Uterus (tissue), 4 donors: ENCODE measurements around the gene PKD1L1. TPM values are rescaled to one million over a fixed set of nuclear protein-coding genes. Genes with fewer than 3 reads are reported as not detected.

Experiments used
- DNase-seq, 2 donors: peaks; one replicate each; pipeline ENCODE4 v3.0.0-alpha.2; 2019 to 2020
- H3K27ac ChIP-seq, 2 donors: fragments of 200-600 bp; sonication (generic); 1 replicate in 1 of 2; 2 replicates in 1 of 2; pipeline ENCODE4 v1.5.1; 2016 to 2018
- H3K27me3 ChIP-seq, 2 donors: fragments of 200-600 bp; sonication (generic); one replicate each; pipeline ENCODE4 v1.5.1; 2018 to 2019; ENCODE audit warnings: control low read depth in 1 of 2
- H3K36me3 ChIP-seq, 2 donors: fragments of 200-600 bp; sonication (generic); one replicate each; pipeline ENCODE4 v1.5.1; 2019; ENCODE audit warnings: control low read depth in 1 of 2
- H3K4me1 ChIP-seq, 2 donors: fragments of 200-600 bp; sonication (generic); one replicate each; pipeline ENCODE4 v1.5.1; 2018 to 2019; ENCODE audit warnings: control low read depth in 1 of 2
- H3K4me3 ChIP-seq, 2 donors: fragments of 200-600 bp; sonication (generic); 1 replicate in 1 of 2; 2 replicates in 1 of 2; pipeline ENCODE4 v1.5.1; 2018 to 2019; ENCODE audit warnings: mild to moderate bottlenecking in 1 of 2
- H3K9me3 ChIP-seq, 2 donors: fragments of 200-600 bp; sonication (generic); one replicate each; pipeline ENCODE4 v1.5.1; 2019; ENCODE audit warnings: control low read depth in 1 of 2
- POLR2A ChIP-seq, 2 donors: fragments of 450-650 bp; IDR thresholded peaks; one replicate each; pipeline ENCODE4 v1.6.1; 2016; ENCODE audit warnings: antibody characterized with exemption in 2 of 2, mild to moderate bottlenecking in 1 of 2, moderate library complexity in 1 of 2
- intact Hi-C: fragments of 100-400 bp; cut with DNase I; formaldehyde crosslinking; loops from one replicate; pipeline ENCODE4 v1.15.1; 2023; ENCODE audit warnings: low total_unique reads
- total RNA-seq, 4 donors: library from RNA; depleted of rRNA in 3 of 4; stranded (reverse); fragments of >200 nt in 3 of 4; gene quantifications; one replicate each; pipeline versions ENCODE4 v1.1.0 to v1.2.4, GENCODE V29; 2014 to 2023
- TF ChIP-seq, protein P1 (sequence below), 4 experiments: fragments of 200-600 bp in 2 of 4; fragments of 450-650 bp in 2 of 4; sonication (generic) in 2 of 4; IDR thresholded peaks; one replicate each; pipeline ENCODE4 v1.5.1; 2016 to 2019; ENCODE audit warnings: antibody characterized with exemption in 4 of 4, mild to moderate bottlenecking in 2 of 4, moderate library complexity in 1 of 4
- donor health status: DM: yes; HTN: yes; CAD: no.

Gene PKD1L1
- total RNA-seq, 4 donors from 2014 or later, result under 0.01 to 3.8 (median 0.74) TPM

DNA sequence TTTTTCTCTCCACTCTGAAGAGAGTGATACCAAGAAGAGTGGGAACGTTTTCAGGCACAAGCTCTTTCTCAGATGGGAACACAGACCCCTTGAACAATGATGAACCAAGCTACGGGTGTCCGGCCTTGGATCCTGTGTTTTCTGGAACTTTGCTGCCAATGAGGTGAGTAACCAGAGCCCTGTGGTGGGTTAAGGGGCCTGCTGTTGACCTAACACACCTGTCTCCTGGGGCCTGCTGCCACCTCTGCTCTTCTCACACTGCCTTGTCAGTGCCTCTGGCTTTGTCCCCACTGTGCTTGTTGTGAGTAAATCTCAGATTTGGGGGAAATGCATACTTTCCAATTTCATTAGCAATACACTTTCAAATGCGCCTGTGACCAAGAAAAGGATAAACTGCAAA is 1.4 kb upstream of the PKD1L1 start:
- Histone ChIP-seq H3K9me3 (no peaks in the 10 kb centered on the region), H3K27ac (no peak overlapping the region), H3K4me1 (no peaks in the 10 kb centered on the region), H3K36me3 (no peaks in the 10 kb centered on the region), H3K27me3 (no peaks in the 10 kb centered on the region), H3K4me3 (no peak overlapping the region)
- no peak for TF ChIP-seq POLR2A (IDR thresholded peaks at IDR 0.05)
- TF ChIP-seq, protein P1, sequence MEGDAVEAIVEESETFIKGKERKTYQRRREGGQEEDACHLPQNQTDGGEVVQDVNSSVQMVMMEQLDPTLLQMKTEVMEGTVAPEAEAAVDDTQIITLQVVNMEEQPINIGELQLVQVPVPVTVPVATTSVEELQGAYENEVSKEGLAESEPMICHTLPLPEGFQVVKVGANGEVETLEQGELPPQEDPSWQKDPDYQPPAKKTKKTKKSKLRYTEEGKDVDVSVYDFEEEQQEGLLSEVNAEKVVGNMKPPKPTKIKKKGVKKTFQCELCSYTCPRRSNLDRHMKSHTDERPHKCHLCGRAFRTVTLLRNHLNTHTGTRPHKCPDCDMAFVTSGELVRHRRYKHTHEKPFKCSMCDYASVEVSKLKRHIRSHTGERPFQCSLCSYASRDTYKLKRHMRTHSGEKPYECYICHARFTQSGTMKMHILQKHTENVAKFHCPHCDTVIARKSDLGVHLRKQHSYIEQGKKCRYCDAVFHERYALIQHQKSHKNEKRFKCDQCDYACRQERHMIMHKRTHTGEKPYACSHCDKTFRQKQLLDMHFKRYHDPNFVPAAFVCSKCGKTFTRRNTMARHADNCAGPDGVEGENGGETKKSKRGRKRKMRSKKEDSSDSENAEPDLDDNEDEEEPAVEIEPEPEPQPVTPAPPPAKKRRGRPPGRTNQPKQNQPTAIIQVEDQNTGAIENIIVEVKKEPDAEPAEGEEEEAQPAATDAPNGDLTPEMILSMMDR (IDR thresholded peaks at IDR 0.05), result no peak
- no peak for DNase-seq
- intact Hi-C loops, result loop anchor here (10.0 kb wide), 1 partner anchor 165 kb away; no protein-coding TSS in a partner anchor

DNA sequence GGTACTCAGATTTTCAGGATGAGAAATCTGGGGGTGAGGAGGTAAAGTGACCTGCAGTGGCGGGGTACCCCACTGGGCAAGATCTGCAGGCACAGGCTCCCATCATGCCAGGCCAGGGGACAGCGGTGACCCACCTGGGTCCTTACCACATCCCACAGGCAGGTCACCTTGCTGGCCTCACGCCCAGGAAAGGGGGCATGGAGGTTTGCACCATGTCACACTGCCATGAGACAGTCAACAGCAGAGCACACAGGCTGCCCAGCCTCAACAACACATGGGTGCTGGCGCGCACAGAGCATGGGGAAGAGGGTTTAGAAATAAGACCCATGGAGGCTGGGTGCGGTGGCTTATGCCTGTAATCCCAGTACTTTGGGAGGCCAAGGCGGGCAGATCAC is 914 bp downstream of the PKD1L1 start:
- no peaks in the 10 kb centered on the region for H3K36me3 ChIP-seq
- no peak for DNase-seq
- H3K4me1 ChIP-seq, result no peaks in the 10 kb centered on the region
- no peak for TF ChIP-seq POLR2A (IDR thresholded peaks at IDR 0.05)
- TF ChIP-seq, protein P1 (IDR thresholded peaks at IDR 0.05), result no peak
- H3K9me3 ChIP-seq, result no peaks in the 10 kb centered on the region
- no peak overlapping the region for H3K4me3 ChIP-seq
- intact Hi-C loops, result loop anchor here (10.0 kb wide), 1 partner anchor 167 kb away; no protein-coding TSS in a partner anchor
- no peak overlapping the region for H3K27ac ChIP-seq
- no peaks in the 10 kb centered on the region for H3K27me3 ChIP-seq

DNA sequence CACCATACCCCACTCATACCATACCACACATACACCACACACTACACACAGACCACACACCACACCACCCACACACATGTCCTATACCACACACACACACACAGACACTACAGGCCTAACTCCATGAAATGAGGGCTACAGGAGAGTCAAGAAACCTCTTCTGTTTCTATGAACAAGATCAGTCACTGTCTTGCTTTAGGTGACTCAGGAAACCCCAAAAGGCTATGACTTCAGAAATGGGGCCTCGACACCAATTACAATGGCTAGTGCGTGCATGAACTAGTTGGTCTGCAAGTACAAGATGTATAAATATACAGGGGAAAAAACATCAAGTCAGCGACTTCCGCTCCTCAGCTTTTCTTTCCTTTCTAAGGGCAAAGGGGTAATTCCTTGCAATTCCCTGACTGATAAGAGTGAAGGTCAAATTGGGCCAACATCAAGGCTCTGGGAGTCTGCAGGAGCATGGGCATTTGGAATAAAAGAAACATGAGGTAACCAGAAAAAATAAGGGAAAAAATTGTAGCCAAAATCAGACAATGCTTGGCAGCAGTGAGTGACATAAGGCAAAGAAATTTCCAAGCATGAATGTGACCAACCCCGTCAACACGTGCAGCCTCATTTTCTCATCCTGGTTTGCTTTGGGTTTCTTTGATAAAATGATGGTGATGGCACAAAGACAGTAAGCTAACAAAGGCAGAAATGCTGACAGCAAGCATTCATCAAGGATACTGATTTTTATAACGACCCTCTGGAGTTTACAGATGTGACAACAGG is 1.5 kb downstream of the PKD1L1 start:
- no peak overlapping the region for H3K27ac ChIP-seq
- H3K36me3 ChIP-seq, result no peaks in the 10 kb centered on the region
- intact Hi-C loops, result loop anchor here (10.0 kb wide), 1 partner anchor 168 kb away; no protein-coding TSS in a partner anchor
- no peaks in the 10 kb centered on the region for H3K9me3 ChIP-seq
- H3K4me3 ChIP-seq, result no peak overlapping the region
- H3K4me1 ChIP-seq, result no peaks in the 10 kb centered on the region
- TF ChIP-seq POLR2A (IDR thresholded peaks at IDR 0.05), result no peak
- TF ChIP-seq, protein P1 (IDR thresholded peaks at IDR 0.05), result no peak
- no peak for DNase-seq
- no peaks in the 10 kb centered on the region for H3K27me3 ChIP-seq

DNA sequence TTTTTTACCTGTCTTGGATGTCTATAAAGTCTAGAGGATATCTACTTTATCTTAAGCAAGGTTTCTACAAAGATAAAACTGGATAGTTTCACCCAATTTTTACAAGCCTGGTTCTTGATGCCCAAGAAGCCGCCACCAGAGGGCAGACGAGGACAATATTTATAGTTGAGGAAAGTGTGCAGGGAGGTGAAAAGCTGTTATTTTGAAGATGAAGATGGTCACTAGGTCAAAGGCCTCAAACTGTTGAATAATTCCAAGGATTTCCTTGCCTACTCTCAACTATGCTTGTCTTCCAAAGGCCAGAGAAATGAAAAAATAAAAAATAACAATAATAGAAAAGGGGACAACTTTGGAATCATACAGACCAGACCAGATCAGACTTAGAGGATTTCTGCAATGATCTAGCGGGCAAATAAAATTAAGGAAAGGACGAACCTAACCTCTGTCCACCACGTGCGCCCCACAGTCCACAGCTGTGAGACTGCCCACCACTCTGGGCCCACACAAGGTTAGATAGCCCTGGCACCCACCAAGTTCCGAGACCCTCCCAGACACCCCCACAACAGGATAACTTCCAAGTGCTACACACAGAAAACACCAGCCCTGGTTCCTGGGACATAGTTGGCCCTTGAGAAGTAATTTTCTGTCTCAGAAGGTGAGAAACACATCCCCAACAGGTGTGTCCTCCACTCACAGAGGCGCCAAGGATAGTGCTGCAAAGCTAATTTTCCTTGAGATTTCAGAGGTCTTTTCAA is 2.8 kb downstream of the PKD1L1 start:
- H3K36me3 ChIP-seq, result no peaks in the 10 kb centered on the region
- peak; percentile 72 to 80 for DNase-seq
- H3K27me3 ChIP-seq, result no peaks in the 10 kb centered on the region
- peak overlapping the region in 1 of 2 donors; percentile 23 for H3K27ac ChIP-seq
- H3K9me3 ChIP-seq, result no peaks in the 10 kb centered on the region
- no peak overlapping the region for H3K4me3 ChIP-seq
- H3K4me1 ChIP-seq, result no peaks in the 10 kb centered on the region
- intact Hi-C loops, result loop anchor here (10.0 kb wide), 1 partner anchor 169 kb away; no protein-coding TSS in a partner anchor
- TF ChIP-seq POLR2A (IDR thresholded peaks at IDR 0.05), result no peak
- TF ChIP-seq, protein P1 (IDR thresholded peaks at IDR 0.05), result peak; percentile 66 to 80 (median 76)
